IMR-90 (cell line): ENCODE measurements around the gene PLXNA4. TPM values are rescaled to one million over a fixed set of nuclear protein-coding genes. Genes with fewer than 3 reads are reported as not detected.

Experiments
- ATAC-seq: fragments of 200-7000 bp; cut with Tn5 transposase; 2 replicates; pipeline ENCODE4 v1.9.1; 2020; ENCODE audit warnings: low read depth, mild to moderate bottlenecking, moderate library complexity
- BruUV-seq: library from RNA; stranded (reverse); fragments of 400-500 nt; replicated peaks from 2 replicates; lab custom pipeline; 2021; lab: Mats Ljungman, UMichigan
- CTCF ChIA-PET: fragments of 300-600 bp; formaldehyde crosslinking; extraction: SDS; loops from one replicate; lab custom pipeline; 2021; ENCODE audit warnings: antibody characterized with exemption; lab: Yijun Ruan, JAX
- POLR2A ChIA-PET: fragments of 300-600 bp; sonication (Branson Sonifier 250); formaldehyde crosslinking; loops from one replicate; lab custom pipeline; 2022; ENCODE audit warnings: antibody characterized with exemption; ENCODE audit not compliant: unreplicated experiment; lab: Charles Lee
- DNase-seq: peaks from one replicate; pipeline ENCODE4 v3.0.0; 2013
- H2AFZ ChIP-seq: replicated peaks from 2 replicates; pipeline ENCODE3; 2013; ENCODE audit warnings: low read length, mild to moderate bottlenecking; ENCODE audit not compliant: poor library complexity
- H2AK5ac ChIP-seq: 2 replicates; pipeline ENCODE4 v1.6.1; 2013; ENCODE audit warnings: low read depth, low read length, inconsistent platforms
- H2AK9ac ChIP-seq: replicated peaks from 2 replicates; pipeline ENCODE3; 2013; ENCODE audit warnings: mild to moderate bottlenecking, low read depth, low read length, moderate library complexity; ENCODE audit not compliant: poor library complexity
- H2BK120ac ChIP-seq: 2 replicates; pipeline ENCODE4 v1.6.1; 2013; ENCODE audit warnings: low read depth, low read length, inconsistent platforms
- H2BK15ac ChIP-seq: 3 replicates; pipeline ENCODE4 v1.6.1; 2013; ENCODE audit warnings: low read depth, low read length, inconsistent platforms
- H2BK20ac ChIP-seq: 2 replicates; pipeline ENCODE4 v1.6.1; 2013; ENCODE audit warnings: low read depth, mild to moderate bottlenecking, inconsistent platforms, low read length, moderate library complexity
- H2BK5ac ChIP-seq: 2 replicates; pipeline ENCODE4 v1.6.1; 2013; ENCODE audit warnings: mild to moderate bottlenecking, low read depth, low read length, inconsistent platforms; ENCODE audit not compliant: poor library complexity, severe bottlenecking
- H3K14ac ChIP-seq: replicated peaks from 2 replicates; pipeline ENCODE4 v1.6.1; 2013; ENCODE audit warnings: low read depth, low read length, inconsistent platforms
- H3K18ac ChIP-seq: 2 replicates; pipeline ENCODE4 v1.6.1; 2013; ENCODE audit warnings: low read depth, low read length, control low read depth
- H3K23ac ChIP-seq: 2 replicates; pipeline ENCODE4 v1.6.1; 2013; ENCODE audit warnings: low read depth, low read length, inconsistent platforms
- H3K27ac ChIP-seq: 2 replicates; pipeline ENCODE4 v1.5.1; 2013; ENCODE audit warnings: mild to moderate bottlenecking, control low read depth, low read length; ENCODE audit not compliant: insufficient read depth
- H3K27me3 ChIP-seq: 2 replicates; pipeline ENCODE4 v1.6.1; 2013; ENCODE audit warnings: low read length; ENCODE audit not compliant: control insufficient read depth, insufficient read depth
- H3K36me3 ChIP-seq: 2 replicates; pipeline ENCODE4 v1.6.1; 2013; ENCODE audit warnings: low read length, mixed read lengths; ENCODE audit not compliant: control insufficient read depth, insufficient read depth
- H3K4ac ChIP-seq: 2 replicates; pipeline ENCODE4 v1.6.1; 2013; ENCODE audit warnings: low read depth, low read length, inconsistent platforms
- H3K4me1 ChIP-seq: 2 replicates; pipeline ENCODE4 v1.6.1; 2013; ENCODE audit warnings: low read length, mixed read lengths; ENCODE audit not compliant: control insufficient read depth, insufficient read depth
- H3K4me2 ChIP-seq: 2 replicates; pipeline ENCODE4 v1.6.1; 2013; ENCODE audit warnings: low read depth, mild to moderate bottlenecking, control low read depth, low read length, moderate library complexity
- H3K4me3 ChIP-seq: 2 replicates; pipeline ENCODE4 v1.5.1; 2013; ENCODE audit warnings: low read depth, mild to moderate bottlenecking, control low read depth, low read length, moderate library complexity; ENCODE audit not compliant: insufficient read depth
- H3K56ac ChIP-seq: 2 replicates; pipeline ENCODE4 v1.6.1; 2013; ENCODE audit warnings: low read length, inconsistent platforms; ENCODE audit not compliant: insufficient read depth; ENCODE audit errors: extremely low read depth
- H3K79me1 ChIP-seq, 2 experiments: 2 replicates each; pipeline ENCODE4 v1.6.1; 2013; ENCODE audit warnings: low read length in 2 of 2, inconsistent platforms in 1 of 2, low read depth in 1 of 2
- H3K9ac ChIP-seq: 2 replicates; pipeline ENCODE4 v1.6.1; 2013; ENCODE audit warnings: low read depth, low read length, control low read depth
- H3K9me1 ChIP-seq: 2 replicates; pipeline ENCODE4 v1.6.1; 2013; ENCODE audit warnings: low read length, inconsistent platforms; ENCODE audit not compliant: insufficient read depth
- H3K9me3 ChIP-seq: 2 replicates; pipeline ENCODE4 v1.6.1; 2013; ENCODE audit warnings: low read length; ENCODE audit not compliant: control insufficient read depth, insufficient read depth
- H4K20me1 ChIP-seq: 2 replicates; pipeline ENCODE4 v1.6.1; 2013; ENCODE audit warnings: low read length, inconsistent platforms; ENCODE audit not compliant: insufficient read depth
- H4K5ac ChIP-seq: 2 replicates; pipeline ENCODE4 v1.6.1; 2013; ENCODE audit warnings: mild to moderate bottlenecking, low read depth, low read length, control low read depth
- H4K8ac ChIP-seq, 2 experiments: 2 replicates each; pipeline ENCODE4 v1.6.1; 2013; ENCODE audit warnings: low read depth in 2 of 2, low read length in 2 of 2, control low read depth in 1 of 2, inconsistent platforms in 1 of 2
- H4K91ac ChIP-seq: 2 replicates; pipeline ENCODE4 v1.6.1; 2013; ENCODE audit warnings: low read depth, low read length, inconsistent platforms; ENCODE audit not compliant: insufficient read depth
- BHLHE40 ChIP-seq: fragments of 150-350 bp; IDR thresholded peaks from 2 replicates; pipeline ENCODE4 v1.6.1; 2016; ENCODE audit warnings: mild to moderate bottlenecking, low read depth, low read length
- CHD1 ChIP-seq: IDR thresholded peaks from 2 replicates; pipeline ENCODE4 v1.6.1; 2012; ENCODE audit warnings: low read depth, low read length, improper control_type of control experiment
- FOS ChIP-seq: fragments of 150-350 bp; IDR thresholded peaks from 2 replicates; pipeline ENCODE4 v1.6.1; 2016; ENCODE audit warnings: low read depth, low read length
- MAFK ChIP-seq: IDR thresholded peaks from 2 replicates; pipeline ENCODE4 v1.6.1; 2012; ENCODE audit warnings: low read depth, low read length, improper control_type of control experiment
- MAZ ChIP-seq: IDR thresholded peaks from 2 replicates; pipeline ENCODE4 v1.6.1; 2012; ENCODE audit warnings: low read depth, mild to moderate bottlenecking, low read length, improper control_type of control experiment, moderate library complexity, borderline replicate concordance
- MXI1 ChIP-seq: IDR thresholded peaks from 2 replicates; pipeline ENCODE4 v1.6.1; 2012; ENCODE audit warnings: low read depth, mild to moderate bottlenecking, low read length, moderate library complexity, borderline replicate concordance
- NFE2L2 ChIP-seq: fragments of 150-350 bp; IDR thresholded peaks from 2 replicates; pipeline ENCODE4 v1.6.1; 2016; ENCODE audit warnings: low read depth, mild to moderate bottlenecking, low read length
- RAD21 ChIP-seq: IDR thresholded peaks from 2 replicates; pipeline ENCODE4 v1.6.1; 2012; ENCODE audit warnings: low read length, improper control_type of control experiment
- RFX5 ChIP-seq: IDR thresholded peaks from 2 replicates; pipeline ENCODE4 v1.8.0; 2012; ENCODE audit warnings: low read depth, mild to moderate bottlenecking, low read length, moderate library complexity
- SMC3 ChIP-seq: fragments of 150-350 bp; IDR thresholded peaks from 2 replicates; pipeline ENCODE4 v1.6.1; 2016; ENCODE audit warnings: low read depth, mild to moderate bottlenecking, antibody characterized with exemption, low read length, moderate library complexity
- WGBS, 2 experiments: methylation state at CpG; one replicate each; pipeline versions ENCODE4 v1.1.5 to v1.1.7; 2013; ENCODE audit warnings: missing lambda C conversion rate in 2 of 2; ENCODE audit not compliant: insufficient read length in 1 of 2; ENCODE audit errors: extremely low coverage in 2 of 2; 5-methylcytosine and 5-hydroxymethylcytosine counted together
- dilution Hi-C: fragments of 300-500 bp; cut with HindIII; formaldehyde crosslinking; loops from one replicate; pipeline ENCODE4 v1.14.3; 2018; ENCODE audit warnings: low sequenced_read_pairs; ENCODE audit not compliant: unreplicated experiment
- in situ Hi-C: fragments of 300-500 bp; cut with MboI; formaldehyde crosslinking; loops from 3 replicates; pipeline ENCODE4 v1.14.3; 2019; ENCODE audit warnings: low sequenced_read_pairs, inconsistent platforms, mixed read lengths
- intact Hi-C: fragments of 100-400 bp; cut with micrococcal nuclease; formaldehyde crosslinking; loops from 2 replicates; pipeline ENCODE4 v1.10.0; 2022
- polyA plus RNA-seq, 3 experiments: library from polyadenylated mRNA; depleted of rRNA; stranded (reverse); fragments of >200 nt; gene quantifications; 2 replicates each; pipeline ENCODE4 v1.2.3, GENCODE V29; 2012; ENCODE audit warnings: low replicate concordance in 1 of 3
- total RNA-seq: library from RNA; depleted of rRNA; stranded (reverse); fragments of >200 nt; gene quantifications from 2 replicates; pipeline ENCODE4 v1.2.3, GENCODE V29; 2012
- TF ChIP-seq, protein P1 (sequence below): fragments of 150-350 bp; IDR thresholded peaks from 2 replicates; pipeline ENCODE4 v1.6.1; 2016; ENCODE audit warnings: low read depth, mild to moderate bottlenecking, low read length, moderate library complexity, borderline replicate concordance
- TF ChIP-seq, protein P2 (sequence below): fragments of 150-350 bp; IDR thresholded peaks from 2 replicates; pipeline ENCODE4 v1.6.1; 2017; ENCODE audit warnings: mild to moderate bottlenecking, antibody characterized with exemption, low read length, low read depth

PLXNA4 gene
- total and polyA plus RNA-seq, 2 of the 4 experiments (the other 2 are of a cell fraction), result under 0.01 TPM

DNA sequence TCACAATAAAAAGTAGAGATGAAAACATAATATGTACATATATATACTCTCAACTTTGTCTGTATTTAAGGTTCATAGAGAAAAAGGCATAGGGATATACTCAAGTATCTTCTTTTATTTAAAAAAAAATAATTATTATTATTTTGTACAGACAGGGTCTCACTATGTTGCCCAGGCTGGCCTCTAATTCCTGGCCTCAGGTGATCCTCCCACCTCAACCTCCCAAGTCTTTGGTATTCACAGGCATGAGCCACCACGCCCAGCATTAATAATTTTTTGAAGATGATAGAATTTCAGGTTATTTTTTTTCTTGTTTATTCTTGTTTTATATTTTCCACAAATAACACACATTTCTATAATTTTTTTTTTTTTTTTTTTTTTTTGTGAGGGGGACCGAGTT, 113.8 kb downstream of the PLXNA4 start:
- Histone ChIP-seq H3K4me3 (no peak overlapping the region), H2BK5ac (no peak overlapping the region), H3K79me1 (no peaks in the 10 kb centered on the region), H2BK15ac (no peak overlapping the region), H3K27me3 (no peaks in the 10 kb centered on the region), H3K23ac (no peak overlapping the region), H2BK120ac (no peak overlapping the region), H4K5ac (no peak overlapping the region), H3K9me1 (no peaks in the 10 kb centered on the region), H3K4ac (no peak overlapping the region), H3K9me3 (no peaks in the 10 kb centered on the region), H4K91ac (no peak overlapping the region), H3K9ac (no peak overlapping the region), H3K36me3 (no peaks in the 10 kb centered on the region), H3K18ac (no peak overlapping the region), H3K4me1 (no peaks in the 10 kb centered on the region), H3K56ac (no peak overlapping the region), H2AK5ac (no peak overlapping the region), H2AK9ac (no peak overlapping the region), H2AFZ (no peak overlapping the region), H2BK20ac (no peak overlapping the region), H3K27ac (no peak overlapping the region), H4K20me1 (no peaks in the 10 kb centered on the region), H3K4me2 (no peak overlapping the region), H3K14ac (no peak overlapping the region), H4K8ac (no peak overlapping the region)
- BruUV-seq, result no TSS peak
- DNase-seq (no peak), ATAC-seq (no peak)
- dilution Hi-C loops (no loop called here), intact Hi-C loops (no loop called here), in situ Hi-C loops (no loop called here)
- POLR2A ChIA-PET, result no interaction called here
- TF ChIP-seq CHD1 (no peak), MAZ (no peak), MAFK (no peak), MXI1 (no peak), NFE2L2 (no peak), BHLHE40 (no peak), SMC3 (no peak), RAD21 (no peak), RFX5 (no peak), FOS (no peak)
- TF ChIP-seq, protein P1, sequence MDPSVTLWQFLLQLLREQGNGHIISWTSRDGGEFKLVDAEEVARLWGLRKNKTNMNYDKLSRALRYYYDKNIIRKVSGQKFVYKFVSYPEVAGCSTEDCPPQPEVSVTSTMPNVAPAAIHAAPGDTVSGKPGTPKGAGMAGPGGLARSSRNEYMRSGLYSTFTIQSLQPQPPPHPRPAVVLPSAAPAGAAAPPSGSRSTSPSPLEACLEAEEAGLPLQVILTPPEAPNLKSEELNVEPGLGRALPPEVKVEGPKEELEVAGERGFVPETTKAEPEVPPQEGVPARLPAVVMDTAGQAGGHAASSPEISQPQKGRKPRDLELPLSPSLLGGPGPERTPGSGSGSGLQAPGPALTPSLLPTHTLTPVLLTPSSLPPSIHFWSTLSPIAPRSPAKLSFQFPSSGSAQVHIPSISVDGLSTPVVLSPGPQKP, result no peak
- TF ChIP-seq, protein P2, sequence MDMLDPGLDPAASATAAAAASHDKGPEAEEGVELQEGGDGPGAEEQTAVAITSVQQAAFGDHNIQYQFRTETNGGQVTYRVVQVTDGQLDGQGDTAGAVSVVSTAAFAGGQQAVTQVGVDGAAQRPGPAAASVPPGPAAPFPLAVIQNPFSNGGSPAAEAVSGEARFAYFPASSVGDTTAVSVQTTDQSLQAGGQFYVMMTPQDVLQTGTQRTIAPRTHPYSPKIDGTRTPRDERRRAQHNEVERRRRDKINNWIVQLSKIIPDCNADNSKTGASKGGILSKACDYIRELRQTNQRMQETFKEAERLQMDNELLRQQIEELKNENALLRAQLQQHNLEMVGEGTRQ, result no peak
- no CpG with 5 or more reads among the region's 2 CpGs for WGBS, 2 experiments
- CTCF ChIA-PET, result no interaction called here
